GM11168 (cell line): Measurements from ENCODE around the gene GCN1.

Experiments used
- in situ Hi-C: fragments of 300-500 bp; cut with MboI; formaldehyde crosslinking; loops from one replicate; pipeline ENCODE4 v1.12.0; 2022; ENCODE audit warnings: low sequenced_read_pairs; ENCODE audit not compliant: unreplicated experiment

The GCN1 gene

GRCh38 chr12:120125792-120126634 is 68.5 kb downstream of the GCN1 start:
- in situ Hi-C loops, result no loop called here

GRCh38 chr12:120125029-120125428 is 69.5 kb downstream of the GCN1 start:
- in situ Hi-C loops, result no loop called here

GRCh38 chr12:120121766-120122293 is 72.7 kb downstream of the GCN1 start:
- in situ Hi-C loops, result loop anchor here (5.0 kb wide), 1 partner anchor 35 kb away; no protein-coding TSS in a partner anchor

- in situ Hi-C loops, result loop anchor here (5.0 kb wide), 1 partner anchor 34 kb away; no protein-coding TSS in a partner anchor
These were observed 73.2 kb downstream of the GCN1 start for GRCh38 chr12:120121343-120121742.

GRCh38 chr12:120119271-120119973 is 75.1 kb downstream of the GCN1 start:
- in situ Hi-C loops, result no loop called here

GRCh38 chr12:120118321-120119061 is 76.0 kb downstream of the GCN1 start:
- in situ Hi-C loops, result no loop called here

- in situ Hi-C loops, result no loop called here
These were observed 76.6 kb downstream of the GCN1 start for GRCh38 chr12:120117961-120118320.

GRCh38 chr12:120116792-120117651 is 77.5 kb downstream of the GCN1 start:
- in situ Hi-C loops, result no loop called here

GRCh38 chr12:120116441-120116791 is 78.1 kb downstream of the GCN1 start, which contains the start of gene RAB35:
Gene RAB35 (minus strand): TSS chr12:120116753. CDS start chr12:120116650, 103 bp downstream.
- in situ Hi-C loops, result no loop called here

GRCh38 chr12:120115692-120116440 is 78.6 kb downstream of the GCN1 start:
- in situ Hi-C loops, result no loop called here

- in situ Hi-C loops, result no loop called here
These were observed 79.4 kb downstream of the GCN1 start for GRCh38 chr12:120115066-120115465.

GRCh38 chr12:120110550-120111501 is 83.7 kb downstream of the GCN1 start:
- in situ Hi-C loops, result no loop called here

- in situ Hi-C loops, result no loop called here
These were observed 84.8 kb downstream of the GCN1 start for GRCh38 chr12:120109570-120110267.

GRCh38 chr12:120106151-120106550 is 88.4 kb downstream of the GCN1 start:
- in situ Hi-C loops, result no loop called here

GRCh38 chr12:120103371-120103770 is 91.1 kb downstream of the GCN1 start:
- in situ Hi-C loops, result no loop called here

- in situ Hi-C loops, result no loop called here
These were observed 91.5 kb downstream of the GCN1 start for GRCh38 chr12:120103044-120103338.
